SK-N-SH (cell line): Measurements from ENCODE around the gene MORF4L1.

Experiments
- CTCF ChIP-seq: fragments of 200-600 bp; sonication (generic); IDR thresholded peaks from 2 replicates; pipeline ENCODE4 v1.6.1; 2017; ENCODE audit warnings: antibody characterized with exemption, mild to moderate bottlenecking, moderate library complexity
- PBX3 ChIP-seq: IDR thresholded peaks from 2 replicates; pipeline ENCODE4; 2012

GRCh38 chr15:78931439-78932257 is 59.0 kb downstream of the MORF4L1 start:
- TF ChIP-seq PBX3 (no peak), CTCF (no peak)
